Activated T-cell treated with anti-CD3 and anti-CD28 coated beads, Interleukin-2, amount 50 U/mL, for 4 hours (primary cell): Measurements from ENCODE around the gene EVC. TPM values are rescaled to one million over a fixed set of nuclear protein-coding genes. Genes with fewer than 3 reads are reported as not detected.

Experiments used
- ATAC-seq, 2 donors: fragments of 200-7000 bp; cut with Tn5 transposase; one replicate each; pipeline ENCODE4 v1.10.0; 2021
- DNase-seq: peaks from one replicate; pipeline ENCODE4 v3.0.0-alpha.2; 2020
- H3K27me3 Mint-ChIP-seq: one replicate; pipeline ENCODE4 v1.8.0; 2021; ENCODE audit warnings: low read depth, mixed read lengths
- H3K36me3 Mint-ChIP-seq: one replicate; pipeline ENCODE4 v1.8.0; 2022; ENCODE audit warnings: mixed read lengths; ENCODE audit not compliant: insufficient read depth
- H3K4me1 Mint-ChIP-seq: one replicate; pipeline ENCODE4 v1.8.0; 2021; ENCODE audit warnings: low read depth, mixed read lengths
- H3K4me3 Mint-ChIP-seq: one replicate; pipeline ENCODE4 v1.8.0; 2021; ENCODE audit warnings: mild to moderate bottlenecking, moderate library complexity, mixed read lengths
- H3K9me3 Mint-ChIP-seq: one replicate; pipeline ENCODE4 v1.8.0; 2021; ENCODE audit warnings: mixed read lengths
- total RNA-seq, 3 donors: library from RNA; stranded (reverse); gene quantifications; one replicate each; pipeline ENCODE4 v1.2.1, GENCODE V29; 2021

The EVC gene
- total RNA-seq, 3 donors from 2014 or later: 1.1 to 3.0 (median 1.4) TPM

- no peaks in the 10 kb centered on the region for H3K36me3 Mint-ChIP-seq
- H3K4me3 Mint-ChIP-seq: no peak overlapping the region
- peaks cover 7% of the 10 kb centered on the region for H3K9me3 Mint-ChIP-seq
- no peaks in the 10 kb centered on the region for H3K4me1 Mint-ChIP-seq
- ATAC-seq (no peak), DNase-seq (no peak)
- H3K27me3 Mint-ChIP-seq: no peaks in the 10 kb centered on the region
These were observed 21.2 kb downstream of the EVC start for GRCh38 chr4:5732158-5732557.

GRCh38 chr4:5734853-5735252 lies 23.9 kb downstream of the EVC start:
- no peaks in the 10 kb centered on the region for H3K27me3 Mint-ChIP-seq
- no peaks in the 10 kb centered on the region for H3K36me3 Mint-ChIP-seq
- DNase-seq (no peak), ATAC-seq (no peak)
- H3K4me3 Mint-ChIP-seq: no peak overlapping the region
- no peaks in the 10 kb centered on the region for H3K9me3 Mint-ChIP-seq
- H3K4me1 Mint-ChIP-seq: no peaks in the 10 kb centered on the region

DNA sequence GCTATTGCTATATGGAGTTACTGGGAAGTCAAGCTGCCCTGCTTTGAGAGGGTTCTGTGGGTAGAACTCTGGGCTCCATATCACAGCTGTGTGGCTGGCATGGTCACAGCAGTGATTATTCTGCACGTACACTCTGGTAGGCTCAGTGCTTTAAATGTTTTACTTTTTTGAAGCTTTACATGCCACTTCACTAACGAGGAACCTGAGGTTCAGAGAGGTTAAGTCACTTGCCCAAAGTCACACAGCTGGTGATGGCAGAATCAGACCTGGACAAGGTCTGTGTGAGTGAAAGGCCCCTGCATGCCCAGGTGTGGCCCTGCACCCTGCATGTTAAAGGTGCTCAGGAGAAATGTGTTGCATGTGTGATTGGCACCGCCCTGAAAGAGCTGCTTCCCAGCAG lies 24.5 kb downstream of the EVC start:
- no peaks in the 10 kb centered on the region for H3K4me1 Mint-ChIP-seq
- no peaks in the 10 kb centered on the region for H3K27me3 Mint-ChIP-seq
- H3K4me3 Mint-ChIP-seq: no peak overlapping the region
- H3K36me3 Mint-ChIP-seq: no peaks in the 10 kb centered on the region
- no peak for ATAC-seq
- no peak for DNase-seq
- no peaks in the 10 kb centered on the region for H3K9me3 Mint-ChIP-seq

DNA sequence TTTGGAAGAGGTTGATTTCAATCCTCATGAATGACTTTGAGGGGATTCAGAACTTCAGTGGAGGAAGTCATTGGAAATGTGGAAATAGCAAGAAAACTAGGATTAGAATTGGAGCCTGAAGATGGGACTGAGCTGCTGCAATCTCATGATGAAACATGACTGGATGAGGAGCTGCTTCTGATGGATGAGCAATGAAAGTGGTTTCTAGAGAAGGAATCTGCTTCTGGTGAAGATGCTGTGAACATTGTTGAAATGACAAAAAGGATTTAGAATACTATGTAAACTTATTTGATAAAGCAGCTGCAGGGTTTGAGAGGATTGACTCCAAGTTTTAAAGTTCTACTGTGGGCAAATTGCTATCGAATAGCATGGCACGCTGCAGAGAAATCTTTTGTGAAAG lies 27.1 kb downstream of the EVC start:
- no peaks in the 10 kb centered on the region for H3K9me3 Mint-ChIP-seq
- no peaks in the 10 kb centered on the region for H3K27me3 Mint-ChIP-seq
- no peak for DNase-seq
- no peaks in the 10 kb centered on the region for H3K36me3 Mint-ChIP-seq
- ATAC-seq: no peak
- H3K4me3 Mint-ChIP-seq: no peak overlapping the region
- no peaks in the 10 kb centered on the region for H3K4me1 Mint-ChIP-seq

GRCh38 chr4:5742388-5742787 lies 31.4 kb downstream of the EVC start:
- Mint-ChIP-seq H3K4me3 (no peak overlapping the region), H3K27me3 (no peaks in the 10 kb centered on the region), H3K9me3 (no peaks in the 10 kb centered on the region), H3K4me1 (no peaks in the 10 kb centered on the region), H3K36me3 (no peaks in the 10 kb centered on the region)
- DNase-seq (no peak), ATAC-seq (no peak)

DNA sequence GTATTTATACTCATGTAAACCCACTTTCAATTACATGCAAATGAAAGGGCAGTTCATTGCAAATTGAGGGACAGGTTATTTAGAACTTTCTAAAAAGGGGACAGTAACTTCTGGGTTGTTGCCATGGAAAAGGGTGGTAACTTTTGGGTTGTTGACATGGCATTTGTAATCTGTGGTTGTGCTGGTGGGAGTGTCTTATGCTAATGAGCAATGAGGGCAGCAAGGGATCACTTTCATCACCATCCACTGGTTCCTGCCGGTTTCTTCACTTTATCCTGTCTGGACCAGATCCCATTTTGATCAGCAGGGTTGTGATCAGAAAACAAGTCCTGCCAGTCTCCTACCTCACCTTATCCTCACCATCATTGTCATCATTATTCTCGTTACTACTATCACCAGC lies 32.0 kb downstream of the EVC start:
- no peaks in the 10 kb centered on the region for H3K9me3 Mint-ChIP-seq
- H3K4me1 Mint-ChIP-seq: no peaks in the 10 kb centered on the region
- no peaks in the 10 kb centered on the region for H3K36me3 Mint-ChIP-seq
- ATAC-seq: no peak
- no peak overlapping the region for H3K4me3 Mint-ChIP-seq
- no peaks in the 10 kb centered on the region for H3K27me3 Mint-ChIP-seq
- DNase-seq: no peak

- Mint-ChIP-seq H3K4me1 (no peaks in the 10 kb centered on the region), H3K4me3 (no peak overlapping the region), H3K27me3 (no peaks in the 10 kb centered on the region), H3K9me3 (no peaks in the 10 kb centered on the region), H3K36me3 (no peaks in the 10 kb centered on the region)
- no peak for ATAC-seq
- no peak for DNase-seq
These were observed 35.2 kb downstream of the EVC start for GRCh38 chr4:5746250-5746649.

DNA sequence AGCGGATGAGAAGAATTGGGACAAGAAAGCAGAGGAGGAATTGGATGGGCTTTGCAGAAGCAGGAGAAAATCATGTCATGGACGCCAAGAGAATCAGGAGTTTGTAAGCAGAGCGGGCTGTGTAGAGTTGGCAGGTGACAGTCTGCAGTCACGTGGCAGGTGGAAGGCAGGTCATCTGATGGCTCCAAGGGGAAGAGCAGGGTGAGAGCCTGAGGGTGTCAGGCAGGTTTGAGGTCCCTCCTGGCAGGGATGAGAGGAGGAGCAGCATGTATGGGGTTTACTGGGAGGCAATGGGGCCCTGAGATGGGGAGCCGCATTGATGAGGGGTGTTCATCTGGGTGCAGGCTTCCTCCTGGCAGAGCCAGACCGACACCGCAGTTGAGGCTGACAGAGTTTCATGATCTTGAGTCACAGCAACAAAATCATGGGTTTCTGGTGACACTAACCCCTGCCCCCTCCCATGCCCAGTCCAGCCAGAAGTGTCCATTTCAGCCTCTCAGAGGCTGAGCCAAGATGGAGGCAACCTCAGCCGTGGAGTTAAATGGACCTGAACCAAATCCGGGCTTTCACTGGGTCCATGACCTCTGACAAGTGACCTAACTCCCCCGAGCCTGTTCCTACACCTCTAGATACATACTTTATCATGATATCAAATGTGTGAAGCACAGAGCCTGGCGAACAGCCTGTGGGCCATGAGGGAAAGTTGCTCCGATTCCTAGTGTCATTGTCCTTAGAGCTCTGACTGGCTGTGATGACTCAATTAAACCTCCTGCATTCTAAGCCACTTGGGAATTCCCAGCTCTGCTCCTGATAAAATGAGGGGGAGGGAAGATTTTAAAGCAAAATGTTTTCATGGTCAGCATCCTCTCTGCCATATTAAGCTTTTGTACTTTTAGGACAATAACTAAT lies 36.1 kb downstream of the EVC start:
- H3K36me3 Mint-ChIP-seq: no peaks in the 10 kb centered on the region
- H3K27me3 Mint-ChIP-seq: no peaks in the 10 kb centered on the region
- no peak overlapping the region for H3K4me3 Mint-ChIP-seq
- DNase-seq (no peak), ATAC-seq (no peak)
- H3K9me3 Mint-ChIP-seq: no peaks in the 10 kb centered on the region
- H3K4me1 Mint-ChIP-seq: no peaks in the 10 kb centered on the region

- no peaks in the 10 kb centered on the region for H3K4me1 Mint-ChIP-seq
- ATAC-seq: no peak
- H3K27me3 Mint-ChIP-seq: no peaks in the 10 kb centered on the region
- no peak overlapping the region for H3K4me3 Mint-ChIP-seq
- no peaks in the 10 kb centered on the region for H3K36me3 Mint-ChIP-seq
- DNase-seq: no peak
- no peaks in the 10 kb centered on the region for H3K9me3 Mint-ChIP-seq
These were observed 36.9 kb downstream of the EVC start for GRCh38 chr4:5747738-5748375.

- Mint-ChIP-seq H3K9me3 (no peaks in the 10 kb centered on the region), H3K4me1 (no peaks in the 10 kb centered on the region)
- no peak for ATAC-seq
These were observed 38.6 kb downstream of the EVC start for GRCh38 chr4:5749568-5749967.

DNA sequence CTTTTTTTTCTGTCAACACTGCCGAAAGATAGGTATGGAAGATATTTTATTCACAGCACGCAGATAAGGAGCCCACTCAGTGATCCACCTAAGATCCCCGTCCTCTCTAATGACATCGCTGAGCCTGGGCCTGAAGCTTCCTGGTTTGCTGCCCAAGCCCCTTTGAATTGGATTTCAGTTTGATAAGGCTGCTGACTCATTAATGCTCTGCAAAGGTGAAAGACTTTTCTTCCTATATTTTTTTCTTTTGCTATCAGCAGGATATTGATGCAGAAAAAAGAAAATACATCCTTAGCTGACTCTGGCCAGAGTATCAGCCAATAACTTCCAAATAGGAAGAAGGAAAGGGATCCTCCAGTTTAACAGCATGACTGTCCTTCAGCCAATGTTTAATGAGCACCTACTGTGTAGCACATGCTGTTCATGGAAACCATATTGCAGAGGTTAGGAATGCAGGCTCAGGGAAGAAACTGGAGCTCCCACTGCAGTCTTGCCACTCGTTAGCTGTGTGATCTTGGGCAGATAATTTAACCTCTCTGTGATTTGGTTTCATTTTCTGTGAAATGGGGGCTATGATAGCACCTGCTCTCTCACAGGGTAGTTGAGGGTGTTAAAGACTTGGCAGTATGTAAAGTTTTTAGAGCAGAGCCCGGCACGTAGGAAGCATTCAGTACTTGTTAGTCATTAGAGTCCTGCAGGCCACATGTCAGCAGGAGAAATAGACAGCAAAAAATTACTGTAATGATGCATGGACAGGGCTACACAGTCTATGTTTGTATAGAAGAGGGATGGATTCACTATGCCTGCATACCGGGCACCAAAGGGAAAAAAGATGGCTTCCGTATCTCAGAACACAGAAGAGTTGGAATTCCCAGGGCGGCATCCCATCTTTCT lies 39.3 kb downstream of the EVC start:
- DNase-seq (no peak), ATAC-seq (no peak)
- H3K27me3 Mint-ChIP-seq: peaks cover 2% of the 10 kb centered on the region
- H3K4me3 Mint-ChIP-seq: no peak overlapping the region
- no peaks in the 10 kb centered on the region for H3K4me1 Mint-ChIP-seq
- no peaks in the 10 kb centered on the region for H3K9me3 Mint-ChIP-seq
- no peaks in the 10 kb centered on the region for H3K36me3 Mint-ChIP-seq

More at GRCh38 chr4:5749568-5749967, 38.6 kb downstream of the EVC start:
- Mint-ChIP-seq H3K27me3 (peaks cover 2% of the 10 kb centered on the region), H3K4me3 (no peak overlapping the region), H3K36me3 (no peaks in the 10 kb centered on the region)
- DNase-seq: no peak

DNA sequence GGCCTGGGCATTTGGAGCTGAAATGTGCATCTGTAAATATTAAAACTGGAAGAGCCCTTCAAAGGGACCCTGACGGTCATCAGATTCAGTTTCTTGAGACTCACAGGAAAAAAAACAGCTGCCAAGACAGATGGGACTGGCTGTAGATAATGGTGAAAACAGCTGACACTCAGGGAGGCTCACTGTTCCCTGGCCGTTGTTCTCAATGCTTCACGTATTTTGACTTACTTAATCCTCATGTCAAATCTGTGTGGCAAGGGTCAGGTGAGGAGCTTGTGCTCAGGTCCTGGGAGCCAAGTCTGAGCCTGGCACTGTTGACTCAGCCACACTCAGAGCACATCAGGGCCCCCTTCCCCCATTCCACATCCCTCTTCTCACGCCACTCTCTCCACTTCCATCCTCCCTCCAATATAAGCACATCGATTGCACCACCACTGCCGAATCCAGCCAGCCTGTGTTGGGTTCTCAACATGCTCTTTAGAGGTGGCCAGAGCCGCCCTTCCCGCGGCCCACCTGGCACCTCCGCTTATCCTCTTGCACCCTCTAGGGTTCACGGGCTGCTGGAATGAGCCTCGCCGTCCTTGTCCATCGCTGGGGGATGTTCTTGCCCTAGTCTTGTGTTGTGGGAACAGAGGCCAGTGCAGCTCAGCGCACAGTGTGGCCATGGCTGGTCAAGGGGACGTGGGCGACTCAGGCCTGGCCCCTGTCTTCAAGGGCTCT lies 40.1 kb downstream of the EVC start:
- Mint-ChIP-seq H3K36me3 (no peaks in the 10 kb centered on the region), H3K9me3 (no peaks in the 10 kb centered on the region), H3K4me3 (no peak overlapping the region), H3K27me3 (peaks cover 2% of the 10 kb centered on the region), H3K4me1 (no peaks in the 10 kb centered on the region)
- ATAC-seq: no peak
- no peak for DNase-seq

- Mint-ChIP-seq H3K4me3 (no peak overlapping the region), H3K36me3 (no peaks in the 10 kb centered on the region), H3K27me3 (peaks cover 2% of the 10 kb centered on the region), H3K9me3 (no peaks in the 10 kb centered on the region), H3K4me1 (no peaks in the 10 kb centered on the region)
- no peak for DNase-seq
- no peak for ATAC-seq
These were observed 40.8 kb downstream of the EVC start for GRCh38 chr4:5751666-5752375.
